Measurements from ENCODE around the gene KCTD19.

- TF ChIP-seq HDGF (IDR thresholded peaks at IDR 0.05; ENCODE audit: borderline replicate concordance) (no peak), FOXK2 (IDR thresholded peaks at IDR 0.05) (no peak), BHLHE40 (IDR thresholded peaks at IDR 0.05; ENCODE audit: borderline replicate concordance) (no peak), LEF1 (IDR thresholded peaks at IDR 0.05; ENCODE audit: borderline replicate concordance) (no peak), ARNT (IDR thresholded peaks at IDR 0.05) (no peak)
These were observed 86.0 kb downstream of the KCTD19 start for GRCh38 chr16:67240506-67240905.

All from HEK293T (cell line).